ENCODE results near the gene AKAP13. TPM values are rescaled to one million over a fixed set of nuclear protein-coding genes. Genes with fewer than 3 reads are reported as not detected.

Gene AKAP13
- total RNA-seq, 2 donors from 2014 or later = 87.3 to 106 TPM

- Histone ChIP-seq H3K4me1 (peaks cover 5% of the 10 kb centered on the region), H3K9me3 (no peaks in the 10 kb centered on the region), H3K4me3 (no peak overlapping the region), H3K36me3 (no peaks in the 10 kb centered on the region), H3K9ac (ENCODE audit: low read depth in 2 of 2, low read length in 2 of 2) (no peak overlapping the region), H3K27me3 (no peaks in the 10 kb centered on the region), H3K27ac (peak overlapping the region; percentile 25)
- intact Hi-C loops (cut with DNase I) = no loop called here
- TF ChIP-seq CTCF (IDR thresholded peaks at IDR 0.05) = no peak
- no peak for DNase-seq
Measured at GRCh38 chr15:85564686-85565085, 184.3 kb downstream of the AKAP13 start.

GRCh38 chr15:85568261-85568808 is 187.9 kb downstream of the AKAP13 start:
- intact Hi-C loops (cut with DNase I) = no loop called here
- no peaks in the 10 kb centered on the region for H3K36me3 ChIP-seq
- no peak overlapping the region for H3K27ac ChIP-seq
- H3K9ac ChIP-seq (ENCODE audit: low read depth in 2 of 2, low read length in 2 of 2) = no peak overlapping the region
- H3K27me3 ChIP-seq = no peaks in the 10 kb centered on the region
- no peak for DNase-seq
- no peak for TF ChIP-seq CTCF (IDR thresholded peaks at IDR 0.05)
- H3K9me3 ChIP-seq = no peaks in the 10 kb centered on the region
- no peak overlapping the region for H3K4me3 ChIP-seq
- H3K4me1 ChIP-seq = peaks cover 5% of the 10 kb centered on the region

- no peak for DNase-seq
- Histone ChIP-seq H3K27ac (no peak overlapping the region), H3K4me3 (no peak overlapping the region), H3K27me3 (no peaks in the 10 kb centered on the region), H3K36me3 (no peaks in the 10 kb centered on the region), H3K4me1 (no peaks in the 10 kb centered on the region), H3K9ac (ENCODE audit: low read depth in 2 of 2, low read length in 2 of 2) (no peak overlapping the region), H3K9me3 (no peaks in the 10 kb centered on the region)
- no peak for TF ChIP-seq CTCF (IDR thresholded peaks at IDR 0.05)
- intact Hi-C loops (cut with DNase I) = no loop called here
Measured at GRCh38 chr15:85570336-85570735, 189.9 kb downstream of the AKAP13 start.

- Histone ChIP-seq H3K36me3 (no peaks in the 10 kb centered on the region), H3K9ac (ENCODE audit: low read depth in 2 of 2, low read length in 2 of 2) (no peak overlapping the region), H3K27me3 (no peaks in the 10 kb centered on the region), H3K4me1 (no peaks in the 10 kb centered on the region), H3K9me3 (no peaks in the 10 kb centered on the region), H3K4me3 (no peak overlapping the region), H3K27ac (no peak overlapping the region)
- intact Hi-C loops (cut with DNase I) = no loop called here
- DNase-seq = no peak
- TF ChIP-seq CTCF (IDR thresholded peaks at IDR 0.05) = no peak
Measured at GRCh38 chr15:85571780-85572179, 191.4 kb downstream of the AKAP13 start.

- Histone ChIP-seq H3K36me3 (no peaks in the 10 kb centered on the region), H3K9me3 (no peaks in the 10 kb centered on the region), H3K27me3 (no peaks in the 10 kb centered on the region), H3K4me1 (peaks cover 8% of the 10 kb centered on the region), H3K27ac (no peak overlapping the region), H3K9ac (ENCODE audit: low read depth in 2 of 2, low read length in 2 of 2) (no peak overlapping the region), H3K4me3 (no peak overlapping the region)
- intact Hi-C loops (cut with DNase I) = no loop called here
- DNase-seq = no peak
- no peak for TF ChIP-seq CTCF (IDR thresholded peaks at IDR 0.05)
Measured at GRCh38 chr15:85576392-85576791, 196.0 kb downstream of the AKAP13 start.
